ENCODE data around the gene LRRC56. TPM values are rescaled to one million over a fixed set of nuclear protein-coding genes. Genes with fewer than 3 reads are reported as not detected.

The LRRC56 gene, protein sequence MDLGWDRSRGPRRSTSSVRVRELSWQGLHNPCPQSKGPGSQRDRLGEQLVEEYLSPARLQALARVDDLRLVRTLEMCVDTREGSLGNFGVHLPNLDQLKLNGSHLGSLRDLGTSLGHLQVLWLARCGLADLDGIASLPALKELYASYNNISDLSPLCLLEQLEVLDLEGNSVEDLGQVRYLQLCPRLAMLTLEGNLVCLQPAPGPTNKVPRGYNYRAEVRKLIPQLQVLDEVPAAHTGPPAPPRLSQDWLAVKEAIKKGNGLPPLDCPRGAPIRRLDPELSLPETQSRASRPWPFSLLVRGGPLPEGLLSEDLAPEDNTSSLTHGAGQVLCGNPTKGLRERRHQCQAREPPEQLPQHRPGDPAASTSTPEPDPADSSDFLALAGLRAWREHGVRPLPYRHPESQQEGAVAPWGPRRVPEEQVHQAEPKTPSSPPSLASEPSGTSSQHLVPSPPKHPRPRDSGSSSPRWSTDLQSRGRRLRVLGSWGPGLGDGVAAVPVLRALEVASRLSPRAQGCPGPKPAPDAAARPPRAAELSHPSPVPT
- 0.26 and 0.38 TPM in 2 replicates for total RNA-seq

DNA sequence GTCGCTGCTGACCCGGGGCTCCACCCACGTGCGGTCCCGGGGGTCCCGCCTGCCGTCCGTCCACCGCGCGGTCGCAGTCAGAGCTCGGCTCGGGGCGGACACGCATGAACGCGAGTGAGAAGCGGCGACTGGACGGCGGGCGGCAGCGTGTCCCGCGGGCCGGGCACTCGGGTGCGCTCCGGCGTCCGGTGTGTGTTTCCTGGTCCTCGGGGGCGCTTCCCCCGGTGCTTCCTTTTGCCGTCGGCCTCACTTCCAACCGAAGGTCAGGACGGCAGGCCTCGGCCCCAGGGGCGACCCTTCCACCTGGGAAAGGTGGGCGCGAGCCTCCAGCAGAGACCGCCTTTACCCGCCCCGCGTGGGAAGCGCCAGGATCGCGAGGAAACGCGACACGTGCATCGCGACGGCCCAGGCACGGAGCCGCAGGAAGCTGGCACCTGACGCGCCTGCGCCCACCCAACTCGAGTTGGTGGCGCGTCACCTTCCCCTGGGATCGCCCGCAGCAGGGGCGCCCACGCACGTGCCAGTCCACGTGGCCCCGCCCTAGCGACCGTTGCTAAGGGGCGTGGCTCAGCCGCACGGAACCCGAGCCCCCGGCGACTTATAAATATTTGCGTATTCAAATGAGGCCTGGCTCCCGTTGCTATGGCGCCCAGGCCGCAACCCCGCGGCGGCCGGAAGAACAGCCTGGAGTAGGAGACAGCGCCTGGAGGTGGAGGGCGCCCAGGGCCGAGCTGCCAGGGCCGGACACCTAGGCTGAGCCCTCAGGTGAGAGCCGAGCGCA, at the start of gene LRRC56:
LRRC56 (plus strand) TSS at position 687 of the 781 bp plus-strand sequence. CDS start 3,158 bp downstream, outside the sequence.
- Histone ChIP-seq H3K27me3 (ENCODE audit: control insufficient read depth, insufficient read depth, low read length) (no peaks in the 10 kb centered on the region), H3K4me3 (ENCODE audit: low read depth, low read length) (peak within 1 kb of the TSS; percentile 40), H3K36me3 (ENCODE audit: control insufficient read depth, insufficient read depth, low read length) (peaks cover 21% of the 10 kb centered on the region)
- TF ChIP-seq, protein P1, sequence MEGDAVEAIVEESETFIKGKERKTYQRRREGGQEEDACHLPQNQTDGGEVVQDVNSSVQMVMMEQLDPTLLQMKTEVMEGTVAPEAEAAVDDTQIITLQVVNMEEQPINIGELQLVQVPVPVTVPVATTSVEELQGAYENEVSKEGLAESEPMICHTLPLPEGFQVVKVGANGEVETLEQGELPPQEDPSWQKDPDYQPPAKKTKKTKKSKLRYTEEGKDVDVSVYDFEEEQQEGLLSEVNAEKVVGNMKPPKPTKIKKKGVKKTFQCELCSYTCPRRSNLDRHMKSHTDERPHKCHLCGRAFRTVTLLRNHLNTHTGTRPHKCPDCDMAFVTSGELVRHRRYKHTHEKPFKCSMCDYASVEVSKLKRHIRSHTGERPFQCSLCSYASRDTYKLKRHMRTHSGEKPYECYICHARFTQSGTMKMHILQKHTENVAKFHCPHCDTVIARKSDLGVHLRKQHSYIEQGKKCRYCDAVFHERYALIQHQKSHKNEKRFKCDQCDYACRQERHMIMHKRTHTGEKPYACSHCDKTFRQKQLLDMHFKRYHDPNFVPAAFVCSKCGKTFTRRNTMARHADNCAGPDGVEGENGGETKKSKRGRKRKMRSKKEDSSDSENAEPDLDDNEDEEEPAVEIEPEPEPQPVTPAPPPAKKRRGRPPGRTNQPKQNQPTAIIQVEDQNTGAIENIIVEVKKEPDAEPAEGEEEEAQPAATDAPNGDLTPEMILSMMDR (IDR thresholded peaks at IDR 0.05; ENCODE audit: insufficient read depth, low read length, severe bottlenecking): no peak
- DNase-seq (ENCODE audit: low read depth) (peak; percentile 57), FAIRE-seq (no peak)

DNA sequence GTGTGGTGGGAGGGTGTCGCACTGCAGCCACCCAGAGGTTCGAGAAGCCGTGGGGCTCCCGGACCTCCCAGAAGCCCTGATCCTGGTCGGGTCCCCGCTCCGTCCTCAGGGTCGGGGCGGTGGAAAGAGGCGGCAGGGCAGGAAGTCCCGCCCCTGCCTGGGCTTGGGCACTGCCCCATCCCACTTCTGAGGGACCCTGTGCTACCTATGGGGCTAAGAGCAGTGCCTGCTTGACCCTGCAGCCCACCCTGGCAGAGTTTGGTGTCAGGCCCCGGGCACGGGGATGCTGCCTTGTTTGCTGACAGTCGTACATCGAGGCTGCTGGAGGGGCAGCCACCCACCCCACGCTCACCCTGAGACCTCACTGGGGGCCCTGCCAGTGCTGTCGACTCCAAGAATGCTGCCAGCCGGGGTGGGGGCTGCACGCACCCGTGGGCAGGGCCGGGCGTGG, 49.7 kb upstream of the LRRC56 start:
- FAIRE-seq (no peak), DNase-seq (ENCODE audit: low read depth) (no peak)
- Histone ChIP-seq H3K36me3 (ENCODE audit: control insufficient read depth, insufficient read depth, low read length) (peaks cover 4% of the 10 kb centered on the region), H3K4me3 (ENCODE audit: low read depth, low read length) (no peak overlapping the region), H3K27me3 (ENCODE audit: control insufficient read depth, insufficient read depth, low read length) (no peaks in the 10 kb centered on the region)
- TF ChIP-seq, protein P1 (IDR thresholded peaks at IDR 0.05; ENCODE audit: insufficient read depth, low read length, severe bottlenecking): no peak

DNA sequence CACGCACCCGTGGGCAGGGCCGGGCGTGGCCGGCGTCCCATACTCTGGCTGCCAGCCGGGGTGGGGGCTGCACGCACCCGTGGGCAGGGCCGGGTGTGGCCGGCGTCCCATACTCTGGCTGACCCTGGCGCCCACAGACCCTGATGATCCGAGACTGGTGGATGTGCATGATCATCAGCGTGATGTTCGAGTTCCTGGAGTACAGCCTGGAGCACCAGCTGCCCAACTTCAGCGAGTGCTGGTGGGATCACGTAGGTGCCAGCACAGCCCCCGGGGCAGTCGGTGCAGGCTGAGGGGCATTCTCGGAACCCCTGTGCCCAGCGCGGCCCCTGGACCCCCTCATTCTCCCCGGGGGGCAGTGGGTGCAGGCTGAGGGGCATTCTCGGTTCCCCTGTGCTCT, 49.3 kb upstream of the LRRC56 start:
- Histone ChIP-seq H3K36me3 (ENCODE audit: control insufficient read depth, insufficient read depth, low read length) (peaks cover 4% of the 10 kb centered on the region), H3K27me3 (ENCODE audit: control insufficient read depth, insufficient read depth, low read length) (no peaks in the 10 kb centered on the region), H3K4me3 (ENCODE audit: low read depth, low read length) (no peak overlapping the region)
- no peak for DNase-seq (ENCODE audit: low read depth)
- FAIRE-seq: no peak
- TF ChIP-seq, protein P1 (IDR thresholded peaks at IDR 0.05; ENCODE audit: insufficient read depth, low read length, severe bottlenecking): no peak

DNA sequence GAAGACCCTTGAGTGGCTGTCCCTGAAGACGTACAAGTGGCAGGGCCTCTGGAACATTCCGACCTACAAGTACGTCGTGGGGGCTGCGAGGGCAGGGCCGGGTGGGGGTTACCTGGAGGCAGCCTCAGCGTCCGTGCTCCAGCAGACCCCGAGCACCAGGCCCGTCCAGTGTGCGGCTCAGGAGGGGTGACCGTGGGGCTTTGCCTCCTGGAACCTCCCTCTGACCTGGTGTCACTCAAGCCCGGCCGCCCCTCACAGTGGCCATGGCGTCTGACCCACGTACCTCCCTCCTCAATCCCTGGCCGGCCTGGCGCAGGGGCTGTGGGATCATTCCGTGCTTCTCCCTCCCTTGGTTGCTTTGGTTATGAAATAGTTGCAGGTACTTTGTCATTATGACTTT, 48.7 kb upstream of the LRRC56 start:
- TF ChIP-seq, protein P1 (IDR thresholded peaks at IDR 0.05; ENCODE audit: insufficient read depth, low read length, severe bottlenecking): no peak
- Histone ChIP-seq H3K4me3 (ENCODE audit: low read depth, low read length) (no peak overlapping the region), H3K27me3 (ENCODE audit: control insufficient read depth, insufficient read depth, low read length) (no peaks in the 10 kb centered on the region), H3K36me3 (ENCODE audit: control insufficient read depth, insufficient read depth, low read length) (peaks cover 4% of the 10 kb centered on the region)
- DNase-seq (ENCODE audit: low read depth) (no peak), FAIRE-seq (no peak)

DNA sequence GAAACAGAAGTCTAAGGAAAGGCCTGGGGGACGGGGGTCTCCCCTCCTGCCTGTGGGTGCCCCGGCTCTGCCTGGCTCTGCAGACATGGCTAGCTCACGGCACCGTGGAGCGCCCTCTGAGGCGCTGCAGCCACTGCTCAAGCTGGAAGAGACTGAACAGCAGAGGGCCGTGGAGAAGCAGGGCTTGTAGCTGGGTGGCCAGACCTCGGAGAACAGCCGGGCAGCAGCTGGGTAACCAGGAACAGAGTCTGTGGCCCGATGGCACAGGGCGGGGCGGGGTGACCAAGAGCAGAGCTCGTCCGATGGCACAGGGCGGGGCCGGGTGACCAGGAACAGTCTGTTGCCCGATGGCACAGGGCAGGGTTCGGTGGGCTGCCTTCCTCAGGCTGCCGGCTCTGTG, 48.3 kb upstream of the LRRC56 start:
- TF ChIP-seq, protein P1 (IDR thresholded peaks at IDR 0.05; ENCODE audit: insufficient read depth, low read length, severe bottlenecking): no peak
- DNase-seq (ENCODE audit: low read depth): no peak
- no peak overlapping the region for H3K4me3 ChIP-seq (ENCODE audit: low read depth, low read length)
- peaks cover 6% of the 10 kb centered on the region for H3K36me3 ChIP-seq (ENCODE audit: control insufficient read depth, insufficient read depth, low read length)
- H3K27me3 ChIP-seq (ENCODE audit: control insufficient read depth, insufficient read depth, low read length): no peaks in the 10 kb centered on the region
- no peak for FAIRE-seq

All from bronchial epithelial cell (primary cell).